K562 (cell line): ENCODE data around the gene NUP62. TPM values are rescaled to one million over a fixed set of nuclear protein-coding genes. Genes with fewer than 3 reads are reported as not detected.
A peak's percentile ranks its signal among the peaks of the same experiment; 100 is the strongest.

Experiments
- ELF4 ChIP-seq: fragments of 450-650 bp; formaldehyde crosslinking; IDR thresholded peaks from 2 replicates; pipeline ENCODE4 v1.4.0; 2022; ENCODE audit warnings: missing genetic modification characterization
- POLR2A ChIP-seq: fragments of 450-650 bp; conservative IDR thresholded peaks from 2 replicates; pipeline ENCODE4 v1.6.1; 2016
- PRMT5 ChIP-seq: sonication (generic); formaldehyde crosslinking; IDR thresholded peaks from 2 replicates; pipeline ENCODE4 v1.5.0; 2020; ENCODE audit warnings: missing genetic modification reagents
- XRCC5 ChIP-seq: fragments of 200-400 bp; formaldehyde crosslinking; IDR thresholded peaks from 2 replicates; pipeline ENCODE4 v1.6.1; 2017; ENCODE audit warnings: low read depth, mild to moderate bottlenecking, low read length
- ZNF384 ChIP-seq: IDR thresholded peaks from 2 replicates; pipeline ENCODE4 v1.6.1; 2012; ENCODE audit warnings: low read depth, low read length, improper control_type of control experiment
- polyA plus RNA-seq, 8 experiments: library from polyadenylated mRNA; depleted of rRNA in 4 of 8; stranded (reverse) in 5 of 8; unstranded in 3 of 8; fragments of >200 nt; fragmentation: Nextera tagmentation in 2 of 8; fragmentation: Illumina TruSeq in 1 of 8; extraction: Ambion mirVana in 2 of 8; extraction: Trizol in 1 of 8; gene quantifications; 2 replicates each; pipeline versions ENCODE4 v1.2.1 to v1.2.3, GENCODE V29; 2011 to 2014; ENCODE audit warnings: inconsistent platforms in 1 of 8, missing spikeins in 1 of 8
- total RNA-seq, 7 experiments: library from RNA; depleted of rRNA in 6 of 7; stranded (reverse); fragments of >200 nt in 6 of 7; fragmentation: Illumina TruSeq in 2 of 7; extraction: Trizol in 2 of 7; gene quantifications; 2 replicates each; pipeline versions ENCODE4 v1.2.1 to v1.2.3, GENCODE V29; 2011 to 2021; ENCODE audit warnings: low replicate concordance in 1 of 7
- TF ChIP-seq, protein P1 (sequence below): fragments of 450-650 bp; IDR thresholded peaks from 2 replicates; pipeline ENCODE4 v1.6.1; 2018; ENCODE audit not compliant: partially characterized antibody
- TF ChIP-seq, protein P2 (sequence below), 2 experiments: fragments of 450-650 bp; IDR thresholded peaks; 2 replicates each; pipeline ENCODE4 v1.6.1; 2016; ENCODE audit warnings: mild to moderate bottlenecking in 2 of 2, borderline replicate concordance in 1 of 2, low read depth in 1 of 2, moderate library complexity in 1 of 2

NUP62 gene
- total and polyA plus RNA-seq, 9 of the 15 experiments (the other 6 are each of a cell fraction or from before 2014, with no cell fraction given): 16.9 to 109 (median 66.0) TPM

- TF ChIP-seq, protein P1, sequence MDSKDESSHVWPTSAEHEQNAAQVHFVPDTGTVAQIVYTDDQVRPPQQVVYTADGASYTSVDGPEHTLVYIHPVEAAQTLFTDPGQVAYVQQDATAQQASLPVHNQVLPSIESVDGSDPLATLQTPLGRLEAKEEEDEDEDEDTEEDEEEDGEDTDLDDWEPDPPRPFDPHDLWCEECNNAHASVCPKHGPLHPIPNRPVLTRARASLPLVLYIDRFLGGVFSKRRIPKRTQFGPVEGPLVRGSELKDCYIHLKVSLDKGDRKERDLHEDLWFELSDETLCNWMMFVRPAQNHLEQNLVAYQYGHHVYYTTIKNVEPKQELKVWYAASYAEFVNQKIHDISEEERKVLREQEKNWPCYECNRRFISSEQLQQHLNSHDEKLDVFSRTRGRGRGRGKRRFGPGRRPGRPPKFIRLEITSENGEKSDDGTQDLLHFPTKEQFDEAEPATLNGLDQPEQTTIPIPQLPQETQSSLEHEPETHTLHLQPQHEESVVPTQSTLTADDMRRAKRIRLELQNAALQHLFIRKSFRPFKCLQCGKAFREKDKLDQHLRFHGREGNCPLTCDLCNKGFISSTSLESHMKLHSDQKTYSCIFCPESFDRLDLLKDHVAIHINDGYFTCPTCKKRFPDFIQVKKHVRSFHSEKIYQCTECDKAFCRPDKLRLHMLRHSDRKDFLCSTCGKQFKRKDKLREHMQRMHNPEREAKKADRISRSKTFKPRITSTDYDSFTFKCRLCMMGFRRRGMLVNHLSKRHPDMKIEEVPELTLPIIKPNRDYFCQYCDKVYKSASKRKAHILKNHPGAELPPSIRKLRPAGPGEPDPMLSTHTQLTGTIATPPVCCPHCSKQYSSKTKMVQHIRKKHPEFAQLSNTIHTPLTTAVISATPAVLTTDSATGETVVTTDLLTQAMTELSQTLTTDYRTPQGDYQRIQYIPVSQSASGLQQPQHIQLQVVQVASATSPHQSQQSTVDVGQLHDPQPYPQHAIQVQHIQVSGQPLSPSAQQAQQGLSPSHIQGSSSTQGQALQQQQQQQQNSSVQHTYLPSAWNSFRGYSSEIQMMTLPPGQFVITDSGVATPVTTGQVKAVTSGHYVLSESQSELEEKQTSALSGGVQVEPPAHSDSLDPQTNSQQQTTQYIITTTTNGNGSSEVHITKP: peak; percentile 100
- peak; percentile 32 for TF ChIP-seq XRCC5
- peak; percentile 88 for TF ChIP-seq POLR2A
- peak; percentile 9; the same call in 1 of the 2 replicates for TF ChIP-seq ZNF384
- TF ChIP-seq, protein P2, sequence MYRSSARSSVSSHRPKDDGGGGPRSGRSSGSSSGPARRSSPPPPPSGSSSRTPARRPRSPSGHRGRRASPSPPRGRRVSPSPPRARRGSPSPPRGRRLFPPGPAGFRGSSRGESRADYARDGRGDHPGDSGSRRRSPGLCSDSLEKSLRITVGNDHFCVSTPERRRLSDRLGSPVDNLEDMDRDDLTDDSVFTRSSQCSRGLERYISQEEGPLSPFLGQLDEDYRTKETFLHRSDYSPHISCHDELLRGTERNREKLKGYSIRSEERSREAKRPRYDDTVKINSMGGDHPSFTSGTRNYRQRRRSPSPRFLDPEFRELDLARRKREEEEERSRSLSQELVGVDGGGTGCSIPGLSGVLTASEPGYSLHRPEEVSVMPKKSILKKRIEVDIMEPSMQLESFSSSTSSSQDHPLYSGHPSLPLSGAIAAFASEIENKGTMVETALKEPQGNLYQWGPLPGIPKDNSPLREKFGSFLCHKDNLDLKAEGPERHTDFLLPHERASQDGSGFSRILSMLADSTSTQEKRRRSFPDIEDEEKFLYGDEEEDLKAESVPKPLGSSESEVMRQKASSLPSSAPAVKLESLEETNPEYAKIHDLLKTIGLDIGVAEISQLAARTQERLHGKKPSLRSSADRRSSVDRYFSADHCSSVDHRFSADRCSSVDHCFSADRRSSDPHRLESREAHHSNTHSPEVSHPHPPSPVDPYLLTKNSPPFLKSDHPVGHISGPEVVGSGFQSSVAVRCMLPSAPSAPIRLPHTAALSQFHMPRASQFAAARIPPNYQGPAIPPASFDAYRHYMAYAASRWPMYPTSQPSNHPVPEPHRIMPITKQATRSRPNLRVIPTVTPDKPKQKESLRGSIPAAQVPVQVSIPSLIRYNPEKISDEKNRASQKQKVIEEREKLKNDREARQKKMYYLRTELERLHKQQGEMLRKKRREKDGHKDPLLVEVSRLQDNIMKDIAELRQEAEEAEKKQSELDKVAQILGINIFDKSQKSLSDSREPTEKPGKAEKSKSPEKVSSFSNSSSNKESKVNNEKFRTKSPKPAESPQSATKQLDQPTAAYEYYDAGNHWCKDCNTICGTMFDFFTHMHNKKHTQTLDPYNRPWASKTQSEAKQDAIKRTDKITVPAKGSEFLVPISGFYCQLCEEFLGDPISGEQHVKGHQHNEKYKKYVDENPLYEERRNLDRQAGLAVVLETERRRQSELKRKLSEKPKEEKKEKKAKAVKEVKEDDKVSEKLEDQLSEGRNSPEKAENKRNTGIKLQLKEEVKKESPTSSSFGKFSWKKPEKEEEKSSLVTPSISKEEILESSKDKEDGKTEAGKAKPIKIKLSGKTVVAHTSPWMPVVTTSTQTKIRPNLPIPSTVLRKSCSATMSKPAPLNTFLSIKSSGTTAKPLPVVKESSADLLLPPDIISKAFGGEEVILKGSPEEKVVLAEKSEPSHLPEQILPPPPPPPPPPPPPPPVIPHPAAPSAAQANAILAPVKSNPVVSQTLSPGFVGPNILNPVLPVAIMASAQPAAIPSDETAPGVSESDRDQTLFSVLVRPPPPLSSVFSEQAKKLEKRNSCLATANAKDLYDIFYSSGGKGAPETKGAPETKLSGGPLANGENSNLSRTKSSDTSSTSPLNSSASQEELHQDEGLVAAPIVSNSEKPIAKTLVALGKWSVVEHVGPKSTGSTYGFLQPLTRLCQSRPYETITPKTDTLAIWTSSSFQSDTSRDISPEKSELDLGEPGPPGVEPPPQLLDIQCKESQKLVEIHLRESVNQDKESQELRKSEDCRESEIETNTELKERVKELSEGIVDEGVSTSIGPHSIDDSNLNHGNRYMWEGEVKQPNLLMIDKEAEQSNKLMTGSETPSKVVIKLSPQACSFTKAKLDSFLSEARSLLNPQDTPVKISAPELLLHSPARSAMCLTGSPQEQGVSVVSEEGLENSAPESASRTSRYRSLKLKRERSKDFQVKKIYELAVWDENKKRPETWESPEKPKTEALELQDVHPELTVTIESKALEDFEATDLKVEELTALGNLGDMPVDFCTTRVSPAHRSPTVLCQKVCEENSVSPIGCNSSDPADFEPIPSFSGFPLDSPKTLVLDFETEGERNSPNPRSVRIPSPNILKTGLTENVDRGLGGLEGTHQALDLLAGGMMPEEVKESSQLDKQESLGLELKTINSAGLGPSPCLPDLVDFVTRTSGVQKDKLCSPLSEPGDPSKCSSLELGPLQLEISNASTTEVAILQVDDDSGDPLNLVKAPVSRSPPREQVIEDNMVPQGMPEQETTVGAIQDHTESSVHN (IDR thresholded peaks at IDR 0.05; ENCODE audit: borderline replicate concordance in 1 of 2, low read depth in 1 of 2): no peak
- TF ChIP-seq ELF4 (CRISPR knock-in tag): peak; percentile 18; the same call in 1 of the 2 replicates
- peak; percentile 69; the same call in 1 of the 2 replicates for TF ChIP-seq PRMT5 (CRISPR knock-in tag)
Observed at GRCh38 chr19:49877020-49877878, 52.1 kb downstream of the NUP62 start, which contains the start of the genes AKT1S1 and TBC1D17 (continued).
